DND-41 (cell line): ENCODE measurements around the gene CLCN7.

ENCODE experiments used
- EZH2 ChIP-seq: IDR thresholded peaks from 3 replicates; pipeline ENCODE4 v1.6.1; 2012; ENCODE audit warnings: borderline replicate concordance, low read depth, mild to moderate bottlenecking, moderate library complexity, low read length, inconsistent platforms; ENCODE audit not compliant: severe bottlenecking
- TF ChIP-seq, protein P1 (sequence below): IDR thresholded peaks from 2 replicates; pipeline ENCODE4 v1.5.1; 2012; ENCODE audit warnings: borderline replicate concordance, low read length, moderate library complexity, mild to moderate bottlenecking; ENCODE audit not compliant: poor library complexity, severe bottlenecking; ENCODE audit errors: extremely low read depth

DNA sequence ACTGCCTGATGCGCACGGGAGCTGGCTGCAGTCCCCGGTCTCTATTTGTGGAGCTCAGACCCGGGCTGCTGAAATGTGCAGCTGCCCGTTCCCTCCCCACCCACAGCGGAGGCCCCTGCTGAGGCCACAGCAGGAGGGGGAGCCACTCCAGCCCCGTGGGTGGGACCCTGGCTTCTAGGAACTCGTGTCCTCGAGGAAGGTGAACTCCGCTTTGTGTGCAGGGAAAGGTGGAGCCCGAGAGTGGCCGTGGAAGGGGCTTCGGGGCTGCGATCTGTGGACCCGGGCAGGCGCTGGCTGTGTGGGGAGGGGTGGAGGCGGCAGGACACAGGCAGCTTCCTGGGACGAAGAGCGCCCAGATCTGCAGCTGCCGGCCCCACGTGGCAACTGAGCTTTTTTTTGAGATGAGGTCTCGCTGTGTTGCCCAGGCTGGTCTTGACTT lies 33.4 kb downstream of the CLCN7 start:
- TF ChIP-seq, protein P1, sequence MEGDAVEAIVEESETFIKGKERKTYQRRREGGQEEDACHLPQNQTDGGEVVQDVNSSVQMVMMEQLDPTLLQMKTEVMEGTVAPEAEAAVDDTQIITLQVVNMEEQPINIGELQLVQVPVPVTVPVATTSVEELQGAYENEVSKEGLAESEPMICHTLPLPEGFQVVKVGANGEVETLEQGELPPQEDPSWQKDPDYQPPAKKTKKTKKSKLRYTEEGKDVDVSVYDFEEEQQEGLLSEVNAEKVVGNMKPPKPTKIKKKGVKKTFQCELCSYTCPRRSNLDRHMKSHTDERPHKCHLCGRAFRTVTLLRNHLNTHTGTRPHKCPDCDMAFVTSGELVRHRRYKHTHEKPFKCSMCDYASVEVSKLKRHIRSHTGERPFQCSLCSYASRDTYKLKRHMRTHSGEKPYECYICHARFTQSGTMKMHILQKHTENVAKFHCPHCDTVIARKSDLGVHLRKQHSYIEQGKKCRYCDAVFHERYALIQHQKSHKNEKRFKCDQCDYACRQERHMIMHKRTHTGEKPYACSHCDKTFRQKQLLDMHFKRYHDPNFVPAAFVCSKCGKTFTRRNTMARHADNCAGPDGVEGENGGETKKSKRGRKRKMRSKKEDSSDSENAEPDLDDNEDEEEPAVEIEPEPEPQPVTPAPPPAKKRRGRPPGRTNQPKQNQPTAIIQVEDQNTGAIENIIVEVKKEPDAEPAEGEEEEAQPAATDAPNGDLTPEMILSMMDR: no peak
- no peak for TF ChIP-seq EZH2
